ACHN (cell line): Measurements from ENCODE around the gene LFNG.

Source experiments
- DNase-seq: peaks from one replicate; pipeline ENCODE4 v3.0.0-alpha.2; 2015
- in situ Hi-C: cut with HindIII; loops from 2 replicates; pipeline ENCODE4 v1.10.0; 2017; ENCODE audit warnings: low sequenced_read_pairs, low pct_ligation_motif_present, low pct_unique_long_range_greater_than_20kb

The LFNG gene

GRCh38 chr7:2575046-2575732, 55.6 kb downstream of the LFNG start:
- in situ Hi-C loops: no loop called here
- no peak for DNase-seq

- in situ Hi-C loops: no loop called here
- DNase-seq: no peak
Observed at GRCh38 chr7:2575733-2576340, 56.3 kb downstream of the LFNG start.

- in situ Hi-C loops: no loop called here
- no peak for DNase-seq
Observed at GRCh38 chr7:2576742-2577491, 57.3 kb downstream of the LFNG start.
